EL (cell line): ENCODE measurements around the gene MPG.
"Not testable (repeated sequence)": the region's sequence is repeated elsewhere in the genome, so short reads cannot be mapped to it uniquely, and the experiment has no call there.

ENCODE experiments used
- DNase-seq: peaks from one replicate; pipeline ENCODE4 v3.0.0-alpha.2; 2016

Gene MPG

GRCh38 chr16:114327-114726, 36.3 kb downstream of the MPG start:
- no peak for DNase-seq

GRCh38 chr16:116015-116414, 38.0 kb downstream of the MPG start:
- no peak for DNase-seq

GRCh38 chr16:117379-118365, 39.6 kb downstream of the MPG start:
- DNase-seq: peak; percentile 56

GRCh38 chr16:118857-119256, 40.8 kb downstream of the MPG start:
- no peak for DNase-seq

- no peak for DNase-seq
Measured at GRCh38 chr16:119295-119694, 41.3 kb downstream of the MPG start.

GRCh38 chr16:119835-120491, 41.9 kb downstream of the MPG start:
- no peak for DNase-seq

GRCh38 chr16:120756-121155, 42.7 kb downstream of the MPG start:
- DNase-seq: no peak

- no peak for DNase-seq
Measured at GRCh38 chr16:122361-122760, 44.3 kb downstream of the MPG start.

- not testable (repeated sequence) for DNase-seq
Measured at GRCh38 chr16:123558-124350, 45.7 kb downstream of the MPG start.

GRCh38 chr16:125011-125410, 47.0 kb downstream of the MPG start:
- DNase-seq: no peak

GRCh38 chr16:129075-129474, 51.0 kb downstream of the MPG start:
- no peak for DNase-seq

GRCh38 chr16:130533-131173, 52.6 kb downstream of the MPG start:
- DNase-seq: no peak

GRCh38 chr16:132120-132519, 54.1 kb downstream of the MPG start:
- no peak for DNase-seq

GRCh38 chr16:133716-134115, 55.7 kb downstream of the MPG start:
- DNase-seq: no peak
